NCI-H1694 treated with DMSO at 0.1 percent for 48 hours (cell line): ENCODE data around the gene UQCC3.
A peak's percentile ranks its signal among the peaks of the same experiment; 100 is the strongest.
"Not testable (repeated sequence)": the region's sequence is repeated elsewhere in the genome, so short reads cannot be mapped to it uniquely, and the experiment has no call there.

Experiments
- DNase-seq: peaks from one replicate; lab custom pipeline; 2025; lab: John Stamatoyannopoulos, UW

UQCC3 gene

GRCh38 chr11:62671608-62672389 is at the start of gene UQCC3, which contains the start of gene LBHD1:
Gene UQCC3 (plus strand): TSS chr11:62671673. CDS start chr11:62671746, 73 bp downstream.
Gene LBHD1 (minus strand): TSS chr11:62672267. CDS start chr11:62670031, 2,236 bp downstream.
- DNase-seq, result peak; percentile 66

DNA sequence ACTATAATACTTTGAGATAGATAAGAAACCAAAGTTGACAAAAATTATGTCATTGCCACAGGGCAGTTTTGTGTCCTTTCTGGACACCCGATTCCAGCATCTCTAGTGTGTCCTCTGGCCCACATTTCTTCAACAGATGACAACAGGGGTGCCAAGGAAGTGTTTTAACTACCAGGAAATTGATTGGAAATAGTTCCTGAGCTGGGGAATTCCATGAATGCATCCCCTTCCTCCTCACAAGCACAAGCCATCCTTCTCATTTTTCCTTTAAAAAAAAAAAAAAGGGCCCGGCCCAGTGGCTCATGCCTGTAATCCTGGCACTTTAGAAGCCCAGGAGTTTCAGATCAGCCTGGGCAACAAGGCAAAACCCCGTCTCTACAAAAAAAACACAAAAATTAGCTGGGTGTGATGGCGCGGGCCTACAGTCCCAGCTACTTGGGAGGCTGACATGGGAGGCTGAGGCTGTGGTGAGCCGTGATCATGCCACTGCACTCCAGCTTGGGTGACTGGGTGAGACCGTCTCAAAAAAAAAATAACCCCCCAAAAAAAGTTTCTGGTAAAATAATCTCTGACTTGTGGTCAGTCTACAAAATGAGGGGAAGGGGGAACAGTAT is 48.9 kb upstream of the UQCC3 start:
- no peak for DNase-seq

DNA sequence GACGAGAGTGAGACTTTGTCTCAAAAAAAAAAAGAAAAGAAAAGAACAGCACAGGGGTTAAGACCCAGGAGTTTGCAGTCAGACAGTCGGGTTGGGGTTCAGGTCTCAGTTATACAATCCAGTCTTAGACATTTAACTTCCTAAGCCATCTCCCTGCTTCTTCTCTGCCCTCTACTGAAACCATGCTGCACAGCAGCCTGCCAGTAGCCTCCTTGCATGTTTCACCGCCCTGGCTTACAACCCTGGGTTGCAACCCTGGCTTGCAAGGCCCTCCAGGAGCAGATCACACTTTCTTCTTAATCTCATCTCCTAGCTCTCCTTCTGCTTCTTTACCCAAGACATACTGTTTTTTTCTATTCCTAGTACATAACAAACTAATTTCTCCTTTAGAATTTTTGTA is 43.8 kb upstream of the UQCC3 start:
- DNase-seq, result no peak

GRCh38 chr11:62632492-62632891 is 39.0 kb upstream of the UQCC3 start:
- no peak for DNase-seq

GRCh38 chr11:62644220-62644619 is 27.3 kb upstream of the UQCC3 start:
- DNase-seq, result no peak

DNA sequence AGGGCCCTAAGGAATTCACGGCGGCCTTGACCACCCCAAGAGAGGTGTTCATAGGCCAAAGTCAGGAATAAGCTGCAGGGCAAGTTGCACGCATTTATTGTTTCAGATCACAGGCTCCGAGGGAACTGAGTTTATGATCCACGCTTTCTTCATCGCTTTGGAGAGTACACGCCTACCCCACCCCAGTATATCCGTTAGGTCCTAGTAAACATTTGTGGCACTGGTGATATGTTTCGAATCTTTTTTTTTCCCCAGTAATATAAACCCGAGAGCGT is 25.9 kb upstream of the UQCC3 start:
- DNase-seq, result no peak

GRCh38 chr11:62645946-62646824 is 25.3 kb upstream of the UQCC3 start, which contains the start of gene GANAB:
Gene GANAB (minus strand): TSS chr11:62646613. CDS start chr11:62646599, 14 bp downstream.
- DNase-seq, result peak; percentile 90

DNA sequence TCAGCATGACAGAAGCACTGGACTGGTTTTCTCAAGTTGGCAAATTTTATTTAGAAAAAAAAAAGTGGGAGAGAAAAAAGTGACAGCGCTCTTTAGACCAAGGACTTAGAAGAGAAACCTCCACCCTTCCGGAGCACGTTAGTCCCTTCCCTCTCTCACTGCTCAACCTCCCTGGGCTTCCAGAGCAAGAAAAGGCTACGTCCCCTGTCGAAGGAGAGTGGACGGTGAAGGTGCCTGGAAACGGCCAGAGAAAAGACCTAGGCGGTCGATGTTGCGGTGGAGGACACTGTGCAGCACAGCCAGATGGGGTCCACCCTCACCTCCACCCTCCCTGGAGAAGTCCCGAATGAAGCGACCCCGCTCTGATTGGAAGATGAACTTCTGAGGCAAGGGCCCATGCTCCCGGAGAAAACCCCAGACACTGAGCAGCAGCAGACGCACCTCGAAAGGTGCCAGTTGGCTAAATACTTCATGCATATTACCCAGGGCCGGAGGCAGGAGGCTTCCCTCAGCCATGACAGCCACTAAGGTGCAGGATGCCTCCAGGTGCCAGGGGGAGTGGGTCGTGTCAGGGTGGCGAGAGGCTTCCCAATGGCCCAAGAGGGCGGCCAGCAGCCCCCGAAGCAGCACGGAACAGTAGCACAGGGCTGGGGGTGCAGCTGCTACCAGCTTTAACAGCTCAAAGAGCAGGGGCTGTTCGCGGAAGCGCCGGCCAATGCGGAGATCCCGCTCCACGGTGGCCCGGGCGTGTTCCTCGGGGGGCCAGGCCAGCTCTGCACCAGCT is 24.5 kb upstream of the UQCC3 start:
- no peak for DNase-seq

- no peak for DNase-seq
These were observed 23.9 kb upstream of the UQCC3 start for GRCh38 chr11:62647609-62648005.

- no peak for DNase-seq
These were observed 23.1 kb upstream of the UQCC3 start for GRCh38 chr11:62648185-62648966.

GRCh38 chr11:62648967-62649364 is 22.5 kb upstream of the UQCC3 start:
- DNase-seq, result no peak

DNA sequence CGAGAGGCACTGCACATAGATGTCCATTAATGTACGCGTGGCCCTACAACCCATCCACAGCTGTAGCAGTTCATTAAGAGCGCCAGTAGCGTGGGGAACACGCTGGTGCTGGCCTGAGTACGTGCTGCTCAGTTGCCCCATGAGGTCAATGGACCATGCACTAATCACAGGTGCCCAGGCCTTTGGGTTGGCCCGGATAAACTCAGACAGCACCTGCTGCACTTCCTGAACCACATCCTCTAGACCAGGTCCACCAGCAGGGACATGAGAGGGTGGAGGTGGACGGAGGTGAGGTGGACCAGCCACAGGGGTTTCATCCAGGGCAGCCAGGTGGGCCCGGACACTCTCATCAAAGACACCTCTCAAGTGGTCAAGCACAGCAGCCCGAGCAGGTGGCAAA is 22.0 kb upstream of the UQCC3 start:
- no peak for DNase-seq

DNA sequence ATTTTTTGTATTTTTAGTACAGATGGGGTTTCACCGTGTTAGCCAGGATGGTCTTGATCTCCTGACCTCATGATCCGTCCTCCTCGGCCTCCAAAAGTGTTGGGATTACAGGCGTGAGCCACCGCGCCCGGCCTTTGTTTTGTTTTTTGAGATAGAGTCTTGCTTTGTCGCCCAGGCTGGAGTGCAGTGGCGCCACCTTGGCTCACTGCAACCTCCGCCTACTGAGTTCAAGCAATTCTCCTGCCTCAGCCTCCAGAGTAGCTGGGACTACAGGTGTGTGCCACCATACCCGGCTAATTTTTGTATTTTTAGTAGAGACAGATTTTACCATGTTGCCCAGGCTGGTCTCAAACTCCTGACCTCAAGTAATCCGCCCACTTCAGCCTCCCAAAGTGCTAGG is 21.2 kb upstream of the UQCC3 start:
- DNase-seq, result not testable (repeated sequence)

- DNase-seq, result no peak
These were observed 19.1 kb upstream of the UQCC3 start for GRCh38 chr11:62652161-62653006.

DNA sequence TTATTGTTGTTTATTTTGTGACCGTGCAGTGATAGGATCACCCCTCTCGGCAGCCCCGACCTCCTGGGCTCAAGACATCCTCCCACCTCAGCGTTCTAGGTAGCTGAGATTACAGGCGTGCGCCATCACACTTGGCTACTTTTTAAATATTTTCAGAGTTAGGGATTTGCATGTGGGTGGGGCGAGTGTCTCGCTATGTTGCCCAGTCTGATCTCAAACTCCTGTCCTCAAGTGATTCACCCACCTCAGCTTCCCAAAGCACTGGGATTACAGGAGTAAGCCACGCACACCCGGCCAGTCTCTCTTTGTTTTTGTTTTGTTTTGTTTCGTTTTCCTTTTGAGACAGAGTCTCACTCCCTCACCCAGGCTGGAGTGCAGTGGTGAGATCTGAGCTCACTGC is 17.2 kb upstream of the UQCC3 start:
- no peak for DNase-seq

DNA sequence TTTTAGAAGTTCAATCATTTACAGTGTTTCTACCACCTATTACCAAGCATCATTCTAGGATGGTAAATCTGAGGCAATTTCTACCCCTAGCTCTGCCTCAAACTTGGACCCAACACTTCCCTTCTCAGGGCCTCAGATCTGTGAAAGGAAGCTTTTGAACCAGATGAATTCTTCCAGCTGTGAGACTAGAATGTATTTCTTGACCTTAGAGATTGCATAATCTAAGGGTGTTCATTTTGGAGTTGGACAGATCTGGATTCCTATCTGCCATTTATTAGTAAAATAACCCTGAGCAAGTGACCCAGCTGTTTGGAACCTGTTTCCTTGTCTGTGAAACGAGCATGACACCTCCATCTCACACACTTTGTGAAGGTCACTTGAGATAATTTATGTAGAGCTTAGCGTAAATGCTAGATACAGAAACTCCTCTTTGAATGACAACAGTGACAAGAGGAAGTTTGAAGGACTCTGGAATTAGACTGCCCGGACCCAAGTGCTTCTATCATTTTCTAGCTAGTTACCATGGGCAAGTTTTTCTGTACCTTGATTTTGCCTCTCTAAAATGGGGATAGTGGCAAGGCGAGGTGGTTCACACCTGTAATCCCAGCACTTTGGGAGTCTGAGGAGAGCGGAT is 14.6 kb upstream of the UQCC3 start:
- DNase-seq, result no peak

GRCh38 chr11:62664405-62665074 is 6.9 kb upstream of the UQCC3 start:
- peak; percentile 40 for DNase-seq

GRCh38 chr11:62665075-62665598 is 6.3 kb upstream of the UQCC3 start, which contains the start of the genes C11orf98 and CSKMT:
Gene C11orf98 (minus strand): TSS chr11:62665210. CDS start chr11:62665169, 41 bp downstream.
Gene CSKMT (plus strand): TSS chr11:62665312. CDS start chr11:62665880, 568 bp downstream.
- DNase-seq, result peak; percentile 76
